ENCODE measurements around the gene HLA-DRA.

DNA sequence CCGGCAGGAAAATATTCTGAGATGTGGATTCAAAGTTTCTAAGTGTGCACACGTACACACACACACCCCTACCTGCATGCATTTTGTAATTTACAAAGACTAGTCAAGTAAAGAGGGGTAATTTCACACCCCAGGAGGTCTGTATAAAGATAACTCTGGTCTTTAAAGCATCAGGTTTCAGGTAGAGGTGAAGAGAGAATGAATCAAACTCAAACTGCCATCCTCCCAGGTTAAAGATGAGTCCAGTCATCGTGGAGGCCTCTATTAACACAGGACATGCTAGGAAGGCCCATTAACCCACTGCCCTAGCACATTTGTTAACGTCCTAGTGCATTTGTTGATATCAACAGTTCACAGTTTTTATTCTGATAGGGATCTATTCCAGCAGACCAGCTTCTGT lies 3.5 kb upstream of the HLA-DRA start:
- no peak for TF ChIP-seq SP1 (IDR thresholded peaks at IDR 0.05)
- no peak for TF ChIP-seq FOXK2 (IDR thresholded peaks at IDR 0.05)
- TF ChIP-seq NFRKB (IDR thresholded peaks at IDR 0.05): no peak
- TF ChIP-seq BHLHE40 (IDR thresholded peaks at IDR 0.05; ENCODE audit: borderline replicate concordance): no peak

Measured in HEK293T (cell line).